NCI-H146 treated with DMSO at 0.1 percent for 48 hours (cell line): ENCODE results near the gene RMC1.

Experiments used
- DNase-seq: peaks from one replicate; lab custom pipeline; 2025; ENCODE audit not compliant: unreplicated experiment; lab: John Stamatoyannopoulos, UW

RMC1 gene

DNA sequence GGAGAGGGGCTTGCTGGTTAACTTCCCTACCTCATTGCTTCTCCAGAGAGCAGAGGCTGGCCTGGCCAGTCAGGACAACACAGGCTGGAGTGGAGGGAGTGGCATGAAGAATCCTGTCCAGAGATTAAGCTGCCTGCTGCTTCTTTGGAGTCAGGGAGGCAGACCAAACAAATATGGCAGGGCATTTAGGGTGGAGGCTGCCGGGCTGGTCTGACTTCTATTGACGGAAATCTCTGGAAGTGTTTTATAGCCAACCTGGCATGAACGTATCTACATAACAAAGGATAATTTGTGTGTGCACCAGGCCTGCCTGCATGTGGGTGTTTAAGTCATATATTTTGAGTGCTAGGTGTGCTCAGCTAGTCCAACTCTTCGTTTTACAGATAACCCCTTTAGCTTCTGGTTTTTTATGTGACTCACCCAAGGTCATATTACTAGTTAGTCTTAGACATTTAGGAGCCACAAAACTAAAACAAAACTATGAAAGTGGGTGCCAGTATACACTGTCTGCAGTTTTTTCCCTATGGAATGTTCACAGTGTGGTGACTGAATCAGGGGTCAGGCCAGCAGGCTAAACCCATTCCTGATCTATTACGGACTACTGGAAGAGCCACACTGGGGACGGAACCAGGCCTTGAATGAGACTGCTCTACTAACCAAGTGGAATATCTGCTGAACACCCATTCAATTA lies 77.5 kb downstream of the RMC1 start:
- DNase-seq, result no peak
